ENCODE measurements around the gene NFIC.
A peak's percentile ranks its signal among the peaks of the same experiment; 100 is the strongest.

Gene NFIC

DNA sequence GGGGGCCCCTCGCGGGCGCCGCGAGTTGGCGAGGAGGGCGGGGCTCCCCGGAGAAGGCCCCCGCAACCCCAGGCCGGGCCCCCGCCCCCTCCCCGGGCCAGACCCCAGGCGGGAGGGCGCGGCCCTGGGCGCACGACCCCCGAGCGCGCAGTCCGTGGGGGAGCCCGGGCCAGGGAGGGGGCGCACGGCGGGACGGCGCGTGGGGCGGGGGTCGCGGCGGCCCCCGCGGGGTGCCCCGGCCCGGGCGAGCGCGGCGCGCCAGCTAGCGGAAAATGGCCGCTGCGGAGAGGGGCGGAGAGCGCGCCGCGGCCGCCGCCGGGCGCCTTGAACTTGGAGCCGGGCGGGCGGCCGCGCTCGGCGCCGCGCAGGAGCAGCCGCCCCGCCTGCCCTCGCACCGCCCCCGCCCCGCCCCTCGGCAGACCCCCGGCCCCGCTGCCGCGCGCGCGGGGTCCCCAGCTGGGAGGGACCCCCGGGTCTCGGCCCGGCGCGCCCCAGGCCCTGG is 6.4 kb upstream of the NFIC start:
- peak in 1 of 2 experiments; percentile 7 for DNase-seq

DNA sequence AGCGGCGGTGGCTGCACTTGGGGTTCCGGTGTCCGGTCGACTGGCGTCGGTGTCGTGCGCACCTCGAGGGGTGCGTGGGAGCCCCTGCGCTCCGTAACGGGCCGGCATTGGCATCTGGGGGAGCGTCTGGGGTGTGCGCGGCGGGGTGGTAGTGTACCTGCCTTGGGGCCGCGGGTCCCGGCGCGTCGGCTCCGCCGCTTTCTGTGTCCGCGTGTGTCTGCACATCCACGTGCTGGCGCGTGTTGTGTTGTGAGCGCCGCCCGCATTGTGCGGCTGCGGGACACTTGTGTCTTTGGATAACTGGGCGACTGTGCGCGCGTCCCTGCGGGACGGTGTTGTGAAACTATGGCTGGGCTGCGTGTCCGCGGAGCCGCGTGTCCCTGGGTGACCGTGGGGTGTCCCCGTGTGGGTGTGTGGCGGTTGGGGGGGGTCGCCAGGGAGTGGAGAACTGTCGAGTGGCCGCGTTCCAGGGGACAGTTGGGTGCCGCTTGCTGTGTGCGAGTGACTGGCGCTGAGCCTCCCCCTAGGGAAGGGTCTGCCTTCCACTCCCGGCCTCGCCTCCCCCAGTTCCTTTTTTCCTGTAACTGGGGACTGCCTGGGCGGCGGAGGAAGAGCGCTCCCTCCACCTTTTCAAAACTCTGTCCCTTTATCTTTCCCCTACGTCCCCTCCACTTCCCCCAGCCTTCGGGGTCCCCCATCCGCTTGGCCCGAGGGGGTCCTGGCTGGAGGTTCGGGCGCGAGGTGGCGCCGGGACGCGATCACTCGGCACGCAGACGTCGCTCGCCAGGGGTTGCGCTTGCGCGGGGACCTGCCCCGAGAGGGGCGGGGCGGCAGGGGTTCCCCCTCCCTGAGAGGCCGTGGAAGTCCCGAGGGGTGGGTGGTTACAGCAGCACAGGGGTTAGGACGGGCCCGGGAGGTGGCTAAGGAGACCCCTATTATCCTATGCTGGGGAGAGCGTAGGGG is 5.7 kb upstream of the NFIC start:
- DNase-seq: peak; percentile 46 to 47

DNA sequence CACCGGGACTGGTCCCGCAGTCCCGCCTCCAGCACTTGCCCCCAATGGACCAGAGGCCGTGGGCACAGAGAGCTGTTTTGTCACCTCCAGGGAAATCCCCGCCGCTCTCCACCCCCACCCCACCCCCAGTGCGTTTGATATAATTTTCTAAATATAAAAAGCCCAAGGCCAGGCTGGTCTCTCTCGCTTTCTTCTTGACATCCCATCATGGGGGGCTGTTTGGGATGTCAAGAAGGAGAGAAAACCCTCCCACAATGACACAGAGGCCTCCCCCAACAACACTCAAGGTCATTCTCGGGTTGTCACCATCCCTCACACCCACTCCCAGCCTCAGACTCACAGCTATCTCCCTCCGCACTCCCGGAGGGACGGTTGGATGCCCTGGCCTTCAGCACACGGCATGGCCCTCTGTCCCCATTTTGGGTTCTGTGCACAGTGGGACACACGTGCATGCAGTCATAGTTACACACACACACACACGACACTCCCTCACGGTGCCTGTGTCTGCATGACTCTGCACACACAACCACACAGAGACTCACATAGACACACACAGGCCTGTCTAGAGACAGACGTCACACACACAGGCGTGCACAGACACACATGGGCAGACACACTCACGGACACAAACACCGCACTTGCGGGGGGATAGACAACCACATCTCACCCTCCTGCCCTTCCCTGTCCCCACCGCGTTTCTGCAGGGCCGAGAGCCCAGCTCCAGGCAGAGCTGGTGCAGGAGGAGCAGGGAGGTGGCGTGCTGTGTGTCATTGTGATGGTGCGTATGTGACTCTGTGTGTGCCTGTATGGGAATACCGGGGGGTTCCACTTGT is 4.8 kb upstream of the NFIC start:
- DNase-seq: no peak

DNA sequence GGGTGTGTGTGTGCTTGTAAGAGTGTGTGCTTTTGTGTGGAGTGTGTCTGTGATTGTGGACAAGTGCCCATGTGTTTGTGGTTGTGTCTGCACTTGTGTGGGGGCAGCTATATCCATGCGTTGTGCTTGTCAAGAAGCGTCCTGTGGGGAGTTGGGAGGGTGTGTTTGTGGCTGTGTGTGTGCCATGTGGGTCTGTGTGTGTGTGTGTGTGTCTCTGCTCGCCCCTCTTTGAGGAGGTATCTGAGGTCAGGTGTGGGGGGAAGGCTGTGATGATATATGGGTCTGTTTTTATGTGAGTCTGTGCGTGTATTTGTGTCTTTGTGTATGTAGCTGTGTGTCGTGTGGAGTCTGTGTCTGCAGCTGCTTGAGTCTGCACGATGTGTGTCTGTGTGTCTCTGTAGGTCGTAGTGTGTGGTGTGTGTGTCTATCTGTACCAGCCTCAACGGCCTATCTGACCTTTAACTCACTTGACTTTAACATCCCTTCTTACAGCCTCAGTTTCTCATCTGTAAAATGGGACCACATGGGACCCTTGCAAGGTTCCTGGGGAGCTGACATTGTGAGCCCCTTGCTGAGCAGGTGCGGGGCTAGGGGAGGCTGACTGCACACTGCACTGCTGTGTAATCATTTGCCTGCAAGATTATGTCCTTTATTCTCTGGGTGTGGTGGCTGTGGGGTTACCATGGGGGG is 4.0 kb upstream of the NFIC start:
- DNase-seq: no peak

DNA sequence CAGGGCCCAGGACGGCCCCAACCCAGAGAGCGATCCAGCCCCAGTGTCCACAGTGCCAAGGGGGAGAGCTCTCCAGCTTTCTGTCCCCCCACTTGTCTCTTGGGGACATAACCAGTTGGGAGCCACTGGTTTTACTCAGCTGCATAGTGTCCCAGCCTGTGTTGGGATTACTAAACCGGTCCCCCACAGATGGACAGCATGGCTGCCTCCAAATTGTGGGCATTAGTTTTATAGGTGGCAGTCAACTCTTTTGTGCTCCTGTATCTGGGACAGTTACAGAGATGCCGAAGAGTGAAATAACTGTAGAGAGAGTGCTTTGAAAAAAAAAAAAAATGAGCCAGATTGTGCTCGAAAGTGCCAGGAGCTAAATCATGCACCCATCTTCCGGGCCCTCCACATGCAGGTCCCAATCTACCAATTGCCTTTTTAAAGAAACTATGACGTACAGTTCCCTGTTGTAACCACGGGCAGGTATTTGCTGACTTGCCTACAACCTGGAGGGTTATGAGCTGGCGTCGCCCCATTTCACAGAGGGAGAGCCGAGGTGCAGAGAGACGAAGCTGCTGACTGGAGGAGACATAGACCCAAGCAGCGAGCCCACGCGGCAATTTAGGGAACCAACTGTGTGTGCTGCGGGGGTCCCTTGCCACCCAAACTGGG is 2.4 kb upstream of the NFIC start:
- no peak for DNase-seq

DNA sequence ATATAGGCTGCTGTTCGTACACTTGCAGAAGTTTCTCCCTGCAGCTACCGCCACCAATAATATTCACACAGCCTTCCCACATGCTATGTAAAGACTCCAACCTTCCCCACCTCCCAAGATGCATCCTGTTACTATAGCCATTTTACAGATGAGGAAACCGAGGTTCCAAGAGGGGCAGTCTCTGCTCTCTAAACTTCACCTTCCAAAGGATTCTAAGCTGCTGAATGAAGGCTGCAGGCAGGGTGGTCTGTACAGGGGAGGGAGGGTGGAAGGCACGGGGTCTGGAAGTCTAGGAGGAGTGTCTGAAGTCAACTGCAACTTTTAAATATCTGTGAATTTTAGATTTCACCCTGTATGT is 1.9 kb upstream of the NFIC start:
- DNase-seq: no peak

DNA sequence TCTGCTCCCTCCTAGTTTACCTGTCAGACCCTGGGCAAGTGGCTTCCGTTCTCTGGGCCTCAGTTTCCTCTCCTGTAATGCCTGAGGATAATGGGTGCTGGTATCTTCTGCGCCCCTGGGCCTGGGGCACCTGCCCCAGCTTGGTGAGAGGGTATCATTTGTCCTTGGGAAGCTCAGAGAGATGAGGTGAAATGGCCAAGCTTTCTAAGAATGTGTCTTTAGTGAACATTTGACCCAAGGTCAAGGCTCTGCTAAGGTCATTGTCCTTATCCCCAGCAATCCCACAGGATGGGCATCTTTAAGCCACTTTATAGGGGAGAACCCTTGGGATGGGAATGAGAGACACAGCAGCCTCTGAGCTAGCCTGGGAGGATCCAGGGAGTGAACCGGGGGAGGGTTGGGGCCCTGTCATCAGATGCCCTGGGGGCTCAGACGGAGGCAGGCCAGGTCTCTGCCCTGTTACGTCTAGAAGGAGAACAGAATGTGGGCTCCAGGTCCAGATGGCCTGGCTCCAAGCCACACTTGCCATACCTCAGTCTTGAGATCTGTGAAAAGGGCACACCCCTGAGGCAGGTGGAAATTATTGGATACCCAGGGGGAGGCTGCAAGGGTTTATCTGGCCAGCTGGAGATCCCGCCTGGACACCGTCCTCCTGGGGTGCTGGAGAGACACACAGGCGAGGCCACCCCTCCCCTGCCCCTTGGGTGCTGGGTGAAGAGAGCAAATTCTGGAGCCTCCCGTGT is 1.1 kb upstream of the NFIC start:
- DNase-seq: no peak

DNA sequence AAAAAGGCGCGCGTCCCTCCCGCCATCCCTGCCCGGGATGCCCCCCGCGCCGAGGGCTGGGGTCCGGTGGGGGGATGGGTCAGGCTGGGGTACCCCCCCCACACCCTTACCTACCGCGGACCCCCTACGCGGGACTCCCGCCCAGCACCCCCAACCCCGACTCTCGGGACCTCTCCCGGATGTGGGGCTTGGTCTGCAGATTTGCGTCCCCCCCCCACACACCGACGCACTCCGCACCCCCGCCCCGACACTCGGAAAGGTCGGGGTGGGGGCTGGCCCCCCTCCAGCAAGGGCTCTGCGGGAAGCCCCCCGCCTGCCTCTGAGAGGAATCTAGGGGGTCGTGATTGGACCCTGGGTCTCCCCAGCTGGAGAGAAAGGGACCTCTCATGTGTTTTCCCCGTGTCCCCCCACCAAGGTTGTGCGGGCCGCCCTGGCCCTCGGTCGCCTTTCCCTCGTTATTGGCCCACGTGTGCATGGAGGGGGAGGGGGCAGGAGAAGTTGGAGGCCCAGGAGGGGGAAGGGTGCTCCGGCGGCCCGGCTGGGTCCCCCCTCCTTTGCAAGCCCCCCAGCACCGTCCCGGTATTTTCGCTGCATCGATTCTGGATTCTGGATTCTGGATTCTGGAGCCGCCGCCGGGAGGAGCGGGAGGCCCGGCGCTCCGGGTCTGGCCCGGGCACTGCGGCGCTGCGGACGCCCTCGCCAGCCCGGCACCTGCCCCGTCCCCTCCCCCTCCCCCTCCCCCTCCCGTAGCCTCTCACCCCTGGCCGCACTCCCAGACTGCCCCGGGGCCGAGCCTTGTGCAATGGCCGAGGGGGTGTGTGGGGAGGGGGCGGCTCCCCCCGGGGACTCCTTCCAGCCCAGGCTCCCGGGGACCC is 607 bp downstream of the NFIC start:
- DNase-seq: peak; percentile 45 to 64

DNA sequence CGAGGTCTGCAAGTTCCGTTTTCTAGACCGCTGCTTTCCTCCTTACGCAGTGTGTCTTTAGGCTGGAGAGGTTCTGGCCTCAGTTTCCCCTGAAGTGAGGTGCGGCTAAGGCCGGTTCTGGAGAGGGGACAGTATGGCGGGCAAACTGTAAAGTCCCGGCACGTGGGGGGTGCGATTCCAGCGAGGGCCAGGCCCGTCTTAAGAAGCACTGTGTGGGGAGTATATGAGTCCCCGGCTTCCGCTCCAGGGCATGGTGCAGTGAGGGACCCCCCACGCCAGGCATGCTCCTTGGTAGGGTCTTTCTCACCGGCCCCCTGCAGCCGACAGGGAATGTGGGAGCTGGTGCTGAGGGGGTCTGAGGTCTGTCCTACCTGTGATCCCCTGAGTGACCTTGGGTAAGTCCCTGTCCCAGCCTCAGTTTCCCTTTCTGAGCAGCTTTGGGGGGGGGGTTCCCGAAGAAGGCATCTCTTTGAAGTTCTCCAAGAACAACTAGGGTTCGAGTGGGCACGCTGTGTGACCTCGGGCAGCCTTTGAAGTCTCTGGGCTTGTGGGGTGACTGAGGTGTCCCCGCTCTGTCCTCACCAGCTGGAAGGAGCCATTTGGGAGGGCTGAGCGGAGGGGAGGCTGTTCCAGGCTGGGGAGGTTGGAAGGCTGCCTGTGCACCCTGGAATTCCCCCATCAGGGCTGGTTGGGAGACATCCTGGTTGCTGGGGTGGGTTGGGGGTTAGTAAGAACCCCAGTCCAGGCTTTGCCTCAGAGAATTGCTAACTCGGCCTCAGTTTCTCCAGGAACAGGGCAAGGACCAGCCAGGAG is 1.5 kb downstream of the NFIC start:
- peak in 1 of 2 experiments; percentile 64 for DNase-seq

DNA sequence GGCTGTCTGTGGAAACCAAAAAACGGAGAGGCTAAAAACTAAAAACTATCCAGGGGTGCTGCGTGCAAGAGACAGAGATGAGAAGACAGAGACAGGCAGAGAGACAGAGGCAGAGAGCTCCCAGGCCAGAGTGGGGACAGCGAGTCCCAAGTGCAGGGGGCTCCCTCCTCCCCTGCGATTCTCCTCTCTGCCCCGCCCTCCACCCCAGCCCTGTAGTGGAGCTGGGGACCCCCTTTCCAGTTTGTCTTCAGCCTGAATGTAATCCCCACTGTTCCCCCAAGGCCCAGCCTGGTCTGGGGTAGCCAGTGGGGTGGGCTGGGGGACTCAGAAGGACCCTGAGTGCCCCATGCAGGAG is 2.0 kb downstream of the NFIC start:
- no peak for DNase-seq

DNA sequence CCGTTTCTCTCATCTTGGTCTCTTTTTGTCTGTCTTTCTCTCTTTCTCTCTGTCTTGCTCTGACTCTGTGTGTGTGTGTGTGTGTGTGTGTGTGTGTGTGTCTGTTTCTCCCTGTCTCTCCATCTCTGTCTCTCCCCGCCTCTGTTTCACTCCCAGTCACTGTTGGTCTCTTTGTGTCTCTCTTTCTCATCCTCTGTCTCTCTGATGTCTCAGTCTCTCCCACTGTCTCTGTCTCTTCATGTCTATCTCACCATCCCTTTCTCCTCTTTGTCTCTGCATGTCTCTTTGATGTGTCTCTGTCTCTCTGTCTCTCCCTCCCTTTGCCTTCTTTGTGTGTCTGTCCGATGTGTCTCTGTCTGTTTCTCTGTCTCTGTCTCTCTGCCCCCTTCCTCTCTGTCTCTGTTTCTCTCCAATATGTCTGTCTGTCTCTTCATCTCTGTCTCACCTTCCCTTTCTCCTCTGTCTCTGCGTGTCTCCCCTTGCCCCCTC is 2.5 kb downstream of the NFIC start:
- no peak for DNase-seq

DNA sequence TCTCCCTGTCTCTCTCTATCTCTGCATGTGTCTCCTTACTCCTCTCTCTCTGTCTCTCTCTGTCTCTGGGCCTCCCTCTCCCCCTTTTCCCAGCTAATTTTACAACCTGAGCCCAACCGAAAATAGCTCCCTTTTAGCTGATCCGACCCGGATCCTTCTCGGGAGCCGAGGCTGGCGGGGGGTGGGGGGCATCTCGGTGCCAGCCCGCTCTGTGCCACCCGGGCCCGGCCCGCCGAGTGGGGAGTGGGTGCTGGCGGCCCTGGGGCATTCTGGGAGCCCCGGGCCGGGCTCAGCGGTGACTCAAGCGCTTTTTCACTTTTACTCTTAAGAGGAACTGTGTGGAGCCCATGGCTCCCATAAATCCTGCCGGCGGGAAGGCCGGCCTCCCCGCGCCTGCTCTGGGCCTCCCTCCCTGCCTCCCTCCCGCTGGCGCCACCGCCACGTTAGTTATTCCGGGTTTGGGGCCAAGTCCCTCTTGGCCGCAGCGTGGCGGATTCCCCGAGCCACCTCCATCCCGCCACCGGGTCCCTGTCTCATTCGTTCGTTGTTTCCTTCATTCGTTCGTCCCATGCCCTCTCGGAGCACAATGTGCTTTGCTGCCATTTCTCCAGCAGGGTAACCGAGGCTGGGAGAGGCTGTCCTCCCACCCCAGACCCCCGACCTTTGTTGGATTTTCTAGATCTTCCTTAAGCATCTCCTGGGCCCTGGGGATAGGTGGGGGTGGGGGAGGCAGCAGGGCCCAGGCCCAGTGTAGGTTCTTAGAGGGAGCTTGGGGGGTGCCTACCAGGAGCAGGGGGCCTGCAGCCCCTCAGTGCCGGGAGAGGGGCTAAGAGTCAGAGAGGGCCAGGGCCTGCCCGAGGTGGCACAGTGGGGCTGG is 3.2 kb downstream of the NFIC start:
- peak in 1 of 2 experiments; percentile 33 for DNase-seq

DNA sequence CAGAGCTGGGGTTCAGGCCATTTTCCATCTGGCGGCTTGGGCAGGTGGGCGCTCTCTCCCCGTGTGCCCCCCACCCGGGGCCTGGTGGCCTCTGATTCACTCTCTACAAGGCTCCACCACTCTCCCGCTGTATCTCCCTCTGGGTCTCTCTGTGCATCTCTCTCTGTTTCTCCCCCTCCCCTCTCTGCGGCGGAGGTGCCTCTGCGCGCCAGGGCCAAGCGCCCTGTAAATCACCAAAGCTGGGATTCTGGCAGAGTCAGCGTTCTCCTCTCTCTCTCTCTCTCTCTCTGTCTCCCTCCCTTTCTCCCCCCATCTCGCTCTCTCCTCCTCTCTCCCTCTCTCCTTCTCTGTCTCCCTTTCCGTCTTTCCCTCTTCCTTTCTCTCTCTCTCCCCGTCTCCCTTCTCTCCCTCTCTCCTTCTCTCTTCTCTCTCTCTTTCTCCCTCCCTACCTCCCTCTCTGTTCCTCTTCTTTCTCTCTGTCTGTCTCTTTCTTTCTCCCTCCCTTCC is 3.9 kb downstream of the NFIC start:
- no peak for DNase-seq

DNA sequence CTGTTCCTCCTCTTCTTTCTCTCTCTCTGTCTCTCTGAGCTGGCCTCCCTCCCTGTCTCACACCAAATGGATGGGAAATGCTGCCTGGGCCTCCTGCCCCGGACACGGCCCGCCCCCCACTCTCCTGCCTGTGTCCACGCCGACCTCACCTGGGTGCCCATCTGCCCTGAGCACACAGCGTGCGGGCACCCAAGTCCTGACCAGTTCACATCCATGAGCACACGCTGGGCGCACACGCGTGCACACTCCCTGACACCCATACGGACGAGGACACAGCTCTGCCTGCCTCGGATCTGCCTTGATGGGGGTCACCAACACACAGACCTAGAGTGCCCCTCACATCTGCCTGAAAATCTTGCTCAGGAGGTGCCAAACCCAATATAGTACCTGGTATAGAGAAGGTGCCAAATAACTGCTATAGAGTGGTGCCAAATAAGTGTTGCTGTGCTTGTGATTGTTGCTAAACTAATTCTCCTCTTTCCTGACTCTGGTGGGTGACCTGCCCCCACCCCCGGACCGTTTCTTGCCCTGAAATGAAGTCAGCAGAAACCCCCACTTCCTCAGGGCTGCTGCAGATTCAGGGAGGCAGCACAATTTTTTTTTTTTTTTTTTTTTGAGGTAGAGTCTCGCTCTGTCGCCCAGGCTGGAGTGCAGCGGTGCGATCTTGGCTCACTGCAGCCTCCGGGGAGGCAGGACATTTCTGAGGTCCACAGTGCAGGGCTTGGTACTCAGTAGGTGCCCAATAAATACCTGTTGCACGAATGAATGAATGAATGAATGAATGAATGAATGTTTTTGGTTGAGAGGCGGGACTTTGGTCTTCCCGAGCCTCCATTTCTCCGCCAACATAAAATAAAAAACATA is 4.6 kb downstream of the NFIC start:
- DNase-seq: no peak

DNA sequence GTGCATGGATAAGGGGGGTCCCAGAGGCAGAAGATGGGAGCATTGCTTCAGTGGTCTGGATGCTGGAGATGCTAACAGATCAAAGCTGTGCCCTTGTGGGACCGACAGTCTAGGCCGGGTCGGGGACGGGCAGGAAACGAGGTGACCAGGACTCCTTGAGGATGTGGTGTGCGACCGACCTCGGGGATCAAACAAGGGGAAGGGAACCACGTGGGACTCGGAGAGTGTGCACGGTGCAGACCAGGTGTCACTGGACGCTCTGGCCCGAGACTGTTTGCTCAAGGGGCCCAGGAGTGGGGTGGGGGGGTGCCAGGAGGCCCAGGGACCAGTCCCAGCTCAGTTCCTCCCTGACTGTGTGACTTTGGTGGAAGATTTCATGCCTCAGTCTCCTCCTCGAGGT is 6.0 kb downstream of the NFIC start:
- no peak for DNase-seq

DNA sequence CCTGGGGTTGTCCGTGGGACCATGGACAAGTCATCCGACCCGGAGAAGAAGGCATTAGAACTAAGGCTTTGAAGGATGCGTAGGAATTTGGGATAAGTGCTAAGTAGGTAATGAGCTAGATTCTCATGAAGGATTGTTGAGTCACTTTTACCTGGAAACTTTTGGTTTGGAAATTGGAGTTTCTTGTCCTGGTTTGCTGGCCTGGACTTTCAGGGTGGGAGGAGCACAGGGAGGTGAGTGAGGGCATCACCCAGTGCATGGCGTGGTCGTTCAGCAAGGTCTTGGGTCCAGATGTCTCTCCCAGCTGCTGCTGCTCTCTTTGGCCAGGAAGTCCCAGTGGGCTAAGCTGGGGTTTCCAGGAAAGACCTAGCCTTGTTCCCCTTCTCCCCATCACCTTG is 7.6 kb downstream of the NFIC start:
- no peak for DNase-seq

DNA sequence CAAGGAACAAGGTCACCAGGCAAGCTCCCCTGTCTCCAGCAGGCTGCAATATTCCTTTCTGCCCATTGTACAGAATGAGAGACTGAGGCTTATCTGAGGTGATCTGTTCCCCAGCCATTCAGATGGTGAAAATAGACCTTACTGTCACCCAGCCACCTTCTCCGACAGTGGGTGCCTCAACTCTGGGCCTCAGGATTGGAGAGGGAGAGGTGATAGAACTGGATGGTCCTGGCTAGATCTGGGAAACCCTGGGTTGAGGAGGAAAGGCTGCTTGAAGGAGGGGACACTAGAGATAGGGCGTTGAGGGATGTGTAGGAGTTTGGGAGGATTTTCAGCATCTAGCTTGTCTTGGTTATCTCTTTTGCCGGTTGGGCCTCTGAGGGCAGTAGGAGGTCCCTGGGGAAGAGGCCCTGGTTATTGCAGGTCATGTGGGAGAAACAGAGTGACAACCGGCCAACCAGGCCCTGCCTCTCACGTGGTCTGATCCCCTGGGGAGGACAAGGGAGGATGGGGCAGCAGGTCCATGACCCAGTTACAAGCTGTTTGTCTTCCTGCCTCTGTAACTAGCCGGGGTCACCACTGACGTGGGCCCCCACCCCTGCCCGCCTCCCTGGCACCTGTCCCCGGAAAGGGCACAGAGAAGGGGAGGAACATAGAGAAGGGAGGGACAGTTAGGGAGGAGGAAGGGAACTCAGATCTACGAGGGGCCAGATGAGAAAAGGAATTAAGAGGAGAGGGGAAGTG is 8.2 kb downstream of the NFIC start:
- DNase-seq: no peak
